HG03039 (cell line): ENCODE results near the gene C7orf25.

Experiments
- ATAC-seq: cut with Tn5 transposase; IDR thresholded peaks from one replicate; pipeline ENCODE4 v1.9.1; 2021; ENCODE audit warnings: mild to moderate bottlenecking, moderate library complexity; ENCODE audit not compliant: unreplicated experiment

Gene C7orf25

DNA sequence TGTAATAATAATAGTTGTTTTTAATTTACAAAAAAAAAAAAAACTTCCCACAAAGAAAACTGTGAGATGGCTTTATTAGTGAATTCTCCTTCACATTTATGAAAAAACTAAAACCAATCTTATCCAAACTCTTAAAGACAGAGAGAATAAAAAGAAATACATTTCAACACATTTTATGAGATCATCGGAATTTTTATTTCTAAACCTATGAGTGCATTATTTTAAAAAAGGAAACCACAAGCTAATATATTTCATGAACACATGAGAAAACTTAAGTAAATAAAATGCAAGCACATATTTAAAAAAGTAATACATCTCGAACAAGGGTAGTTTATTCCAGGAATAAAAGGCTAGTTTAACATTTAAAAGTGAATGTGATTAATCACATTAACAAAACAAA lies 31.5 kb downstream of the C7orf25 start:
- ATAC-seq, result no peak

- no peak for ATAC-seq
These were observed 33.6 kb downstream of the C7orf25 start for GRCh38 chr7:42878303-42878702.

DNA sequence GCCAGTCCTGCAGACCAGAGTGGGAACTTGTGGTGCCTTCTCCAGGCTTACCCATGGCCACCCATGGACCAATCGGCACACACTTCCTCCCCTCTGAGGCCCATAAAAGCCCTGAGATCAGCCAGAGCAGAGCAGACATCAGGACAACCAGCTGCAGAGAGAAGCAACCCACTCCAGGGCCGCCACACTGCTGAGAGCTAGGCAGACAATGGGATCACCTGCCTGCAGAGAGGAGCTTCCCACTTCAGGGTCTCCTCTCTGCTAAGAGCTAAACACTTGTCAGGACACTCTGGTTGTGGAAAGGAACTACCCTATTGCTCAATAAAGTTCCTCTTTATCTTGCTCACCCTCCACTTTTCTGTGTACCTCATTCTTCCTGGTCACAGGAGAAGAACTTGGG lies 34.0 kb downstream of the C7orf25 start:
- no peak for ATAC-seq

- peak; percentile 67 for ATAC-seq
These were observed 35.4 kb downstream of the C7orf25 start for GRCh38 chr7:42876182-42877068.

DNA sequence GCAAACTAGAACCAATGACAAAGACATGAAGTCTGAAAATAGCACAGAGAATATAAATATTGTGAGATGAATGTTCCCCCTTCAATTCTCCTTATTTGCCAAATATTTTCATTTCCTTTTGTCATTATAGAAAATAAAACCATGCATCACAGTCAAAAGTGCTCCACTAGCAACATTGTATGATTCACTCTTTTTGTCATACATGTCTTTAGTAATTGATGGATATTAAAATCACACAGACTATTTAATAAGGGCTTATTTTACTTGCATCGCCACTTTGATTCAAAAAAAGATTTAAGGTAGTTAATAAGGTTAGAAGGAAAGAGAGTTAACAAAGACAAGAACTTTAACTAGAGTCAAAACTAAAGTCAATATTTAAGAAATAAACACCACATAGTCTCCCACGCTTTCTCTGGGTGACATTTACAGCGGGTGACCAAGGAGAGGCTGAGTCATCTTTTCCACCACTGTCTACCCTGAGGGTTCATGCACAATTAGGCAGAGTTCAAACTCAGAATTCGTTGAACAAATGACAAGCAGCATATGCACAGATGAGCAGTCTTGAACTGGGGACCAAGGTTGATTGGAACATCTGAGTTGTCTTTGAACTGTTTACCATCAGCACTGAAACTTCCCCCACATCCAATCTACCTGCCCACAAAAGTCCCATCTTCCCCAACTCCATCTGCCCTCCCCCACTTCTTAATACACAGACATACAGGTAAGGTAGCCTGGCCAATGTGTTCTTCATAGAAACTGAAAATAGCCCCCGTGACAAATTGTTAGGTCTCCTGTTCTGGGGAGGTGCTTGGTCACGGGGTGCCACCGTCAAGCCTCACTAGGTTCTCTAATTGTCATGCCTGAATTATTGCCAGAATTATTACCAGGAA lies 42.5 kb downstream of the C7orf25 start:
- peak; percentile 100 for ATAC-seq

GRCh38 chr7:42868480-42868879 lies 43.4 kb downstream of the C7orf25 start:
- no peak for ATAC-seq
